Cardiac muscle cell (in vitro differentiated cells and primary cell): ENCODE measurements around the gene LYZ. TPM values are rescaled to one million over a fixed set of nuclear protein-coding genes. Genes with fewer than 3 reads are reported as not detected.

ENCODE experiments used
- DNase-seq, 2 donors: peaks; one replicate each; pipeline versions ENCODE4 v3.0.0 to v3.0.0-alpha.2; 2010 to 2017; ENCODE audit warnings: low read depth in 1 of 2, low spot score in 1 of 2
- H3K27ac ChIP-seq: fragments of 200-600 bp; sonication (generic); 2 replicates; pipeline ENCODE4 v1.5.1; 2016
- H3K27me3 ChIP-seq: fragments of 200-600 bp; sonication (generic); 2 replicates; pipeline ENCODE4 v1.6.0; 2016; ENCODE audit warnings: control low read depth
- H3K36me3 ChIP-seq: fragments of 200-600 bp; sonication (generic); 2 replicates; pipeline ENCODE4 v1.5.1; 2016; ENCODE audit warnings: control low read depth
- H3K4me1 ChIP-seq: fragments of 200-600 bp; sonication (generic); 2 replicates; pipeline ENCODE4 v1.8.1; 2017; ENCODE audit warnings: low read depth, mild to moderate bottlenecking, mixed run types
- H3K4me3 ChIP-seq: fragments of 200-600 bp; sonication (generic); 2 replicates; pipeline ENCODE4 v1.5.1; 2016; ENCODE audit warnings: mild to moderate bottlenecking
- H3K9me3 ChIP-seq: fragments of 200-600 bp; sonication (generic); 2 replicates; pipeline ENCODE4 v1.5.1; 2017; ENCODE audit warnings: low read depth, mild to moderate bottlenecking, control low read depth
- CTCF ChIP-seq: IDR thresholded peaks from 2 replicates; pipeline ENCODE4 v1.5.1; 2012; ENCODE audit warnings: low read depth, mild to moderate bottlenecking, low read length
- polyA plus RNA-seq: library from polyadenylated mRNA; unstranded; fragments of >200 nt; fragmentation: Nextera tagmentation; extraction: Ambion mirVana; gene quantifications from 2 replicates; pipeline ENCODE4 v1.2.1, GENCODE V29; 2016
- total RNA-seq: library from RNA; depleted of rRNA; stranded (reverse); fragments of >200 nt; gene quantifications from 2 replicates; pipeline ENCODE4 v1.2.3, GENCODE V29; 2016

LYZ gene
- total and polyA plus RNA-seq, 2 experiments from 2014 or later, result 0.35 to 0.69 TPM

- Histone ChIP-seq H3K36me3 (no peaks in the 10 kb centered on the region), H3K4me1 (no peaks in the 10 kb centered on the region), H3K27me3 (no peaks in the 10 kb centered on the region), H3K9me3 (no peaks in the 10 kb centered on the region), H3K4me3 (no peak overlapping the region), H3K27ac (no peak overlapping the region)
- TF ChIP-seq CTCF, result no peak
- DNase-seq, result no peak
Observed at GRCh38 chr12:69318225-69318624, 30.0 kb upstream of the LYZ start.

- Histone ChIP-seq H3K4me3 (no peak overlapping the region), H3K4me1 (no peaks in the 10 kb centered on the region), H3K9me3 (no peaks in the 10 kb centered on the region), H3K36me3 (no peaks in the 10 kb centered on the region), H3K27me3 (no peaks in the 10 kb centered on the region), H3K27ac (no peak overlapping the region)
- TF ChIP-seq CTCF, result no peak
- no peak for DNase-seq
Observed at GRCh38 chr12:69321351-69321750, 26.8 kb upstream of the LYZ start.

DNA sequence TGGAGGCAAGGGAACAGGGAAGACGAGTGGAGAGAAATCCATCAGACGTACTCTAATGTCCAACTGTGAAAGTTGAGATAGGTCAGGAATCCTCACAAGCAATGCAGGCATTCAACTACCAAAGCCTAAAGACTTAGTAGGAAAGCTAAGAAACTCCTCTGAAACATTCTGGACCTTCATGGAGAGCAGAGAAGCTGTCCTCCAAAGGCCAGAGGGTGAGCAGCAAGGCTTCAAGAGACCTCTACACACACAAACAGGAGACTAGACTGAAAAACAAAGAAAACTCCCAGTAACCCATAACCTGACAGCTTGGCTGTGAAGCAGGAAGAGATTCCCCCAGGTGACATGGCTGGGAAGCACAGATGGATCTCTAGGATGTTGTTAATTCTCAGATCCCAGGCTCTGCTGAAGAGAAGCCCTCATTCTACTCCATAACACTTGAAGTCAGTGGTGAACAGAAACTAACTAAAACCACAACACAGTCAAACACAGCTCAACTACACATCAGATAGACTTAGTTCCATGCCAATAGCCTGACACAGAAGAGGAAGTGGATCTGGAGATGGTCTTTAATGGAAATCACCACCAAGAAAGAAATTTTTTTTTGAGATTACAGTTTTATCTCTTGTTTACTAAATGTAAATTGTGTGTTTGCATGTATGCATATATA, 23.2 kb upstream of the LYZ start:
- Histone ChIP-seq H3K27ac (no peak overlapping the region), H3K27me3 (no peaks in the 10 kb centered on the region), H3K36me3 (no peaks in the 10 kb centered on the region), H3K9me3 (no peaks in the 10 kb centered on the region), H3K4me1 (no peaks in the 10 kb centered on the region), H3K4me3 (no peak overlapping the region)
- no peak for DNase-seq
- TF ChIP-seq CTCF, result no peak

GRCh38 chr12:69328426-69328825, 19.8 kb upstream of the LYZ start:
- no peaks in the 10 kb centered on the region for H3K27me3 ChIP-seq
- no peak for DNase-seq
- H3K27ac ChIP-seq, result no peak overlapping the region
- H3K4me1 ChIP-seq, result peaks cover 10% of the 10 kb centered on the region
- no peak for TF ChIP-seq CTCF
- no peaks in the 10 kb centered on the region for H3K9me3 ChIP-seq
- H3K36me3 ChIP-seq, result no peaks in the 10 kb centered on the region
- H3K4me3 ChIP-seq, result no peak overlapping the region

DNA sequence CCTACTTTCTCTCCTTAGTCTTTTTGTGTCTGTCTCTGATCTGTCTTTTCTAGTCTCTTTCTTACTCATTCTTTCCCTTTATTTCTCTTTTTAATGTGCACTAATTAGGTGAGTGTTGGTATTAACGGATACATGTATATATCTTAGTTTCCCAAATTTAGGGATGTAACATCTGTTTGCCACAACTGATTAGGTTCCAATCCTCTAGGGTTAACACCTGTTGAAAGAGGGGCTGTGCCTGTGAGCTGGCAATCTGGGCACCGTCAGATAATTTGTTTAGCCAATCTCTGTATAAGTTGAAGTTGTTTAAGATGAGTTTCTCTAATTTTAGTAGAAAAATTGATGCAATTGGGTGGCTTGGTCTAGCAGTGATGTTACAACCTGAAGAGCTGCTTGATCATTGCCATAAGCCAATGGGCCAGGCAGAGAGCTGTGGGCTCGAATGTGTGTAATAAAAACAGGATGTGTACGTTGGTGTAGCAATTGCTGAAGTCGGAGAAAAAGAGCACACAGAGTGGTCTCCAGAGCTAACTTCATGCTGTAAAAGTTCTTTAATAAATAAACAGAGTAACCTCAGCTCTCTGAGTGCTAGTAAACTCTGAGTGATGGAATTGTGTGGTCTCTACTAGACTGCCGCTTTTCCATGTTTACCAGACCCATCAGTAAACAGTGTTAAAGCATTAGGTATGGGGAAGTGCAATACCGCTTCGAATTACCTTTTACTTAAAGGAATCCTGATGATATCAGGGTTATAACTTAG, 18.3 kb upstream of the LYZ start:
- no peaks in the 10 kb centered on the region for H3K9me3 ChIP-seq
- H3K4me1 ChIP-seq, result peaks cover 10% of the 10 kb centered on the region
- no peaks in the 10 kb centered on the region for H3K36me3 ChIP-seq
- H3K4me3 ChIP-seq, result no peak overlapping the region
- H3K27ac ChIP-seq, result no peak overlapping the region
- TF ChIP-seq CTCF, result no peak
- no peaks in the 10 kb centered on the region for H3K27me3 ChIP-seq
- DNase-seq, result no peak
